ENCODE results near the gene CORO1C.

Gene CORO1C

DNA sequence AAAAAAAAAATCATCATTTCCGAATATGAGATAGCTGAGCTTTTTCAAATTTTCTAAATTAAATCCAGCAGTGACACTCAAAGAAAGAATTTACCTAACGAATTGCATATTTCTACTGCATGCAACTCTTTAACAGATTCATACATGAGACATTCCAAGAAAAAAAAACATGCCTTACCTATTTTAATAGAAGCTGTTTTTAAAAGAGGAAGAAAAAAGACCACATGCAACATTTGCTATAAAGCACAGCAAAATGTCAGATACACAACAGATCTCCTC, 18.5 kb downstream of the CORO1C start:
- Histone ChIP-seq H3K36me3 (ENCODE audit: control insufficient read depth, insufficient read depth, low read length) (no peaks in the 10 kb centered on the region), H3K4me3 (ENCODE audit: insufficient read depth, low read depth, low read length, poor library complexity, severe bottlenecking) (no peak overlapping the region), H3K9me3 (ENCODE audit: control insufficient read depth, low read length) (no peaks in the 10 kb centered on the region), H3K27me3 (replicated peaks; ENCODE audit: control insufficient read depth, insufficient read depth, low read length, poor library complexity, severe bottlenecking) (no peaks in the 10 kb centered on the region), H3K4me1 (ENCODE audit: control insufficient read depth, insufficient read depth, low read length, poor library complexity, severe bottlenecking) (no peaks in the 10 kb centered on the region), H3K27ac (ENCODE audit: insufficient read depth, low read length, poor library complexity, severe bottlenecking) (no peak overlapping the region)
- DNase-seq = no peak

DNA sequence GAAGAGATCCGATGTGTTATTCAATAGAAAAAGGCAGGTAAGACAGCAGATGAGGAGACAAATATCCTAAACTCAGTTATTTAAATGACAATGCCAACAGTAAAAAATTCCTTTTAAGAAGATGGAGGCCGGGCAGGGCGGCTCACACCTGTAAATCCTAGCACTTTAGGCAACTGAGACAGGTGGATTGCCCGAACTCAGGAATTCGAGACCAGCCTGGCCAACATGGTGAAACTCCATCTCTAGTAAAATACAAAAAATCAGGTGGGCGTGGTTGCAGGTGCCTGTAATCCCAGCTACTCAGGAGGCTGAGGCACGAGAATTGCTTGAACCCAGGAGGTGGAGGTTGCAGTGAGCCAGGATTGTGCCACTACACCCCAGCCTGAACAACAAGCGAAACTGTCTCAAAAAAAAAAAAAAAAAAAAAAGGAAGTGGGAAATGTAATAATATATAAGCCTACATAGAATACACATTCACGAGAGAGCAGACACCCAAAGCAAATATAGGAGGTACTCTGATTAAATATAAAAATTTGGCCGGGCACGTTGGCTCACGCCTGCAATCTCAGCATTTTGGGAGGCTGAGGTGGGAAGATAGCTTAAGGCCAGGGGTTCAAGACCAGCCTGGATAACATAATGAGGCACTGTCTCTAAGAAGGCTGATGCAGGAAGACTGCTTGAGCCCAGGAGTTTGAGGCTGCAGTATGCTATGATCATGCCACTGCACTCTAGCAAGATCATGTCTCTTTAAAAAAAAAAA, 19.0 kb downstream of the CORO1C start:
- Histone ChIP-seq H3K27me3 (replicated peaks; ENCODE audit: control insufficient read depth, insufficient read depth, low read length, poor library complexity, severe bottlenecking) (no peaks in the 10 kb centered on the region), H3K4me1 (ENCODE audit: control insufficient read depth, insufficient read depth, low read length, poor library complexity, severe bottlenecking) (no peaks in the 10 kb centered on the region), H3K9me3 (ENCODE audit: control insufficient read depth, low read length) (no peaks in the 10 kb centered on the region), H3K4me3 (ENCODE audit: insufficient read depth, low read depth, low read length, poor library complexity, severe bottlenecking) (no peak overlapping the region), H3K27ac (ENCODE audit: insufficient read depth, low read length, poor library complexity, severe bottlenecking) (no peak overlapping the region), H3K36me3 (ENCODE audit: control insufficient read depth, insufficient read depth, low read length) (no peaks in the 10 kb centered on the region)
- DNase-seq = no peak

- Histone ChIP-seq H3K4me3 (ENCODE audit: insufficient read depth, low read depth, low read length, poor library complexity, severe bottlenecking) (no peak overlapping the region), H3K9me3 (ENCODE audit: control insufficient read depth, low read length) (no peaks in the 10 kb centered on the region), H3K36me3 (ENCODE audit: control insufficient read depth, insufficient read depth, low read length) (no peaks in the 10 kb centered on the region), H3K27me3 (replicated peaks; ENCODE audit: control insufficient read depth, insufficient read depth, low read length, poor library complexity, severe bottlenecking) (no peaks in the 10 kb centered on the region), H3K4me1 (ENCODE audit: control insufficient read depth, insufficient read depth, low read length, poor library complexity, severe bottlenecking) (no peaks in the 10 kb centered on the region), H3K27ac (ENCODE audit: insufficient read depth, low read length, poor library complexity, severe bottlenecking) (no peak overlapping the region)
- DNase-seq = no peak
Observed at GRCh38 chr12:108711489-108712164, 19.7 kb downstream of the CORO1C start.

GRCh38 chr12:108709697-108710096, 21.6 kb downstream of the CORO1C start:
- Histone ChIP-seq H3K36me3 (ENCODE audit: control insufficient read depth, insufficient read depth, low read length) (no peaks in the 10 kb centered on the region), H3K4me3 (ENCODE audit: insufficient read depth, low read depth, low read length, poor library complexity, severe bottlenecking) (no peak overlapping the region), H3K9me3 (ENCODE audit: control insufficient read depth, low read length) (no peaks in the 10 kb centered on the region), H3K27ac (ENCODE audit: insufficient read depth, low read length, poor library complexity, severe bottlenecking) (no peak overlapping the region), H3K4me1 (ENCODE audit: control insufficient read depth, insufficient read depth, low read length, poor library complexity, severe bottlenecking) (no peaks in the 10 kb centered on the region), H3K27me3 (replicated peaks; ENCODE audit: control insufficient read depth, insufficient read depth, low read length, poor library complexity, severe bottlenecking) (no peaks in the 10 kb centered on the region)
- DNase-seq = no peak

DNA sequence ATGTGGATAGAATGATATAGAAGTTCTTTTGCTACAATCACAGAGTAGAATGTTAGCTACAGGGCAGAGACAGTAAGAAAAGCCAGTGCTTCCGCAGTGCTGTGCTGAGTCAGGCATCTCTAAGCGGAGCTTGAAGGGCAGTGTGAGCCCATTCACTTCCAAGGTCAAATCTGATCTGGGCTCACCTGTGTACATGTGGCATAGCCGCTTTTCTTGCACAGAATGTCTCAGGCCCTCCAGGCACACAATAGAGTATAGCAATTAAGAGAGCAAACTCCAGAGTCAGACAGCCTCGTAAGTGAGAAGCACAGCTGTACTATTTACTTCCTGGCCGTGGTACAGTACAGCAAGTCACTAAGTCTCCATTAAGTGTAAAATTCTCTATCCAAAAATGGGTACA, 26.8 kb downstream of the CORO1C start:
- Histone ChIP-seq H3K9me3 (ENCODE audit: control insufficient read depth, low read length) (no peaks in the 10 kb centered on the region), H3K27me3 (replicated peaks; ENCODE audit: control insufficient read depth, insufficient read depth, low read length, poor library complexity, severe bottlenecking) (no peaks in the 10 kb centered on the region), H3K4me1 (ENCODE audit: control insufficient read depth, insufficient read depth, low read length, poor library complexity, severe bottlenecking) (no peaks in the 10 kb centered on the region), H3K27ac (ENCODE audit: insufficient read depth, low read length, poor library complexity, severe bottlenecking) (no peak overlapping the region), H3K4me3 (ENCODE audit: insufficient read depth, low read depth, low read length, poor library complexity, severe bottlenecking) (no peak overlapping the region), H3K36me3 (ENCODE audit: control insufficient read depth, insufficient read depth, low read length) (no peaks in the 10 kb centered on the region)
- DNase-seq = no peak

DNA sequence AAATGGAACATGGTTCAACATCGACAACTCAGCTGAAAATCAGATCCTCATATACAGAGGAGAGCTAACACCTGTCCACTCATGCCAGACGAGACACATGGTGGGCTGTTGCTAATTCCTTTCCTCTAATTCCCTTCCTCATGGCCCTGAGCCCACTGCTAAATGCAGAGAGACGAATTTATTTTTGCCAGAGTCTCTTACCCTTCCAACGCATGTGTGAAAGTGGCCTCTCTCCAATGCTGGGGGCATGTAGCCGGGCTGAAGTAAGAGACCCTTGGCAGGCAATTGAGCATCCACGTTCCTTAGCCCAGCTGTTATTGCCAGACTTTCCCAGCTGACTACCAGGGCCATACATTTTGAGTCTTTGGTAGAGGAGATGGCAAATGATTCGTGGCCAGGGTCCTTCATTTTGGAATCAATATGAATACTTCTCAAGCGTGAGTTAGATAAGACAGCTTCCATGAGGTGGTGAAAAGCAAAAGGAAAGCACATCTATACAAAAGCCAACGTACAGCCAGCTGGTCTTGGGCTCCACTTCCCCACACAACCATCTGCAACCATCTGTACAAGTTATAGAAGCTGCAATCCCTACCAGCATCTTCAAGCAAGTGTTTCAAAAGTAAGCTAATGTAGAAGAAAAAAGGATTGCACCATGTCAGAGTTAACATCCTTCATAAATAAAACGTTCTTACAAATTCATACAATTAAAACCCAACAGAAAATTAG, 28.6 kb downstream of the CORO1C start:
- Histone ChIP-seq H3K36me3 (ENCODE audit: control insufficient read depth, insufficient read depth, low read length) (no peaks in the 10 kb centered on the region), H3K4me3 (ENCODE audit: insufficient read depth, low read depth, low read length, poor library complexity, severe bottlenecking) (no peak overlapping the region), H3K27me3 (replicated peaks; ENCODE audit: control insufficient read depth, insufficient read depth, low read length, poor library complexity, severe bottlenecking) (no peaks in the 10 kb centered on the region)

GRCh38 chr12:108701779-108702441, 29.4 kb downstream of the CORO1C start:
- no peak for DNase-seq
- Histone ChIP-seq H3K27me3 (replicated peaks; ENCODE audit: control insufficient read depth, insufficient read depth, low read length, poor library complexity, severe bottlenecking) (no peaks in the 10 kb centered on the region), H3K27ac (ENCODE audit: insufficient read depth, low read length, poor library complexity, severe bottlenecking) (no peak overlapping the region), H3K36me3 (ENCODE audit: control insufficient read depth, insufficient read depth, low read length) (no peaks in the 10 kb centered on the region), H3K4me3 (ENCODE audit: insufficient read depth, low read depth, low read length, poor library complexity, severe bottlenecking) (no peak overlapping the region), H3K9me3 (ENCODE audit: control insufficient read depth, low read length) (no peaks in the 10 kb centered on the region), H3K4me1 (ENCODE audit: control insufficient read depth, insufficient read depth, low read length, poor library complexity, severe bottlenecking) (no peaks in the 10 kb centered on the region)

More for the DNA sequence above, 28.6 kb downstream of the CORO1C start:
- no peaks in the 10 kb centered on the region for H3K4me1 ChIP-seq (ENCODE audit: control insufficient read depth, insufficient read depth, low read length, poor library complexity, severe bottlenecking)
- no peak for DNase-seq
- no peaks in the 10 kb centered on the region for H3K9me3 ChIP-seq (ENCODE audit: control insufficient read depth, low read length)
- H3K27ac ChIP-seq (ENCODE audit: insufficient read depth, low read length, poor library complexity, severe bottlenecking) = no peak overlapping the region

DNA sequence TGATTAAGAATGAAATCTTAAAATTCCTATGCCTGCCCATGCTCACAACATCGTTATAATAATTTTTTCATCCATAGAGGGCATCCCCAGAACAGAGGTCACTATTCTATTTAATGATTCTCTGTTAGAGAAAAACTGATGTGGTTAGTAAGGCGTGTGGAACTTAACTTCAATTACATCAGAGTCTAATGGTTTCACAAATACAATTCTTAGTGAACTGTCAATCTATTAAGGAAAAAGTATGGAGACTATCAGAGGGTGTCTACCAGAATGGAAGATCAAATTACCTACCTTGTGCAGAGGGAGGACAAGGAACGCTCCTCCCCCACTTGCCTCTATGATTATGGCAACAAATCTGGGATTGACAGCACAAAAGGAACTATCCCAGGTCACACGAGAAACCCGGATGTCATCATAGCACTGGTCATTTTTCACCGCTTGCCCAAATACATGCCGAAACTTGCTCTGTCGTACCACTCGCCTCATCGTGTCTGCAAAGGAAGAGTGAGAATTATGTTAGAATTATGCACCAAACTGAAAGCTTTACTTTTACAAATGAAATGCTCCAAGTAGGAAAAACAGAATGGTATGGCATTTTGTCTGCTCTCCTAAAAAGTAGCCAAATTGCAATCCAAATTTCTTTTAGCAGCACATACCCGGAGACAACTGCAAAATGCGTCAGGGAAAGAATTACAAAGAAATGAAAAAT, 30.3 kb downstream of the CORO1C start:
- no peaks in the 10 kb centered on the region for H3K9me3 ChIP-seq (ENCODE audit: control insufficient read depth, low read length)
- no peak for DNase-seq
- H3K4me3 ChIP-seq (ENCODE audit: insufficient read depth, low read depth, low read length, poor library complexity, severe bottlenecking) = no peak overlapping the region
- H3K27ac ChIP-seq (ENCODE audit: insufficient read depth, low read length, poor library complexity, severe bottlenecking) = no peak overlapping the region
- H3K27me3 ChIP-seq (replicated peaks; ENCODE audit: control insufficient read depth, insufficient read depth, low read length, poor library complexity, severe bottlenecking) = no peaks in the 10 kb centered on the region
- no peaks in the 10 kb centered on the region for H3K4me1 ChIP-seq (ENCODE audit: control insufficient read depth, insufficient read depth, low read length, poor library complexity, severe bottlenecking)
- H3K36me3 ChIP-seq (ENCODE audit: control insufficient read depth, insufficient read depth, low read length) = no peaks in the 10 kb centered on the region

- no peaks in the 10 kb centered on the region for H3K36me3 ChIP-seq (ENCODE audit: control insufficient read depth, insufficient read depth, low read length)
- no peak overlapping the region for H3K4me3 ChIP-seq (ENCODE audit: insufficient read depth, low read depth, low read length, poor library complexity, severe bottlenecking)
- no peak for DNase-seq
- H3K27me3 ChIP-seq (replicated peaks; ENCODE audit: control insufficient read depth, insufficient read depth, low read length, poor library complexity, severe bottlenecking) = no peaks in the 10 kb centered on the region
- H3K4me1 ChIP-seq (ENCODE audit: control insufficient read depth, insufficient read depth, low read length, poor library complexity, severe bottlenecking) = no peaks in the 10 kb centered on the region
- no peaks in the 10 kb centered on the region for H3K9me3 ChIP-seq (ENCODE audit: control insufficient read depth, low read length)
- no peak overlapping the region for H3K27ac ChIP-seq (ENCODE audit: insufficient read depth, low read length, poor library complexity, severe bottlenecking)
Observed at GRCh38 chr12:108699955-108700563, 31.3 kb downstream of the CORO1C start.

Data from effector memory CD4-positive, alpha-beta T cell (primary cell).